GM18909 (cell line): ENCODE data around the gene SORCS1.

Source experiments
- ATAC-seq: cut with Tn5 transposase; IDR thresholded peaks from one replicate; pipeline ENCODE4 v1.9.1; 2021; ENCODE audit warnings: mild to moderate bottlenecking; ENCODE audit not compliant: unreplicated experiment, poor library complexity

The SORCS1 gene

DNA sequence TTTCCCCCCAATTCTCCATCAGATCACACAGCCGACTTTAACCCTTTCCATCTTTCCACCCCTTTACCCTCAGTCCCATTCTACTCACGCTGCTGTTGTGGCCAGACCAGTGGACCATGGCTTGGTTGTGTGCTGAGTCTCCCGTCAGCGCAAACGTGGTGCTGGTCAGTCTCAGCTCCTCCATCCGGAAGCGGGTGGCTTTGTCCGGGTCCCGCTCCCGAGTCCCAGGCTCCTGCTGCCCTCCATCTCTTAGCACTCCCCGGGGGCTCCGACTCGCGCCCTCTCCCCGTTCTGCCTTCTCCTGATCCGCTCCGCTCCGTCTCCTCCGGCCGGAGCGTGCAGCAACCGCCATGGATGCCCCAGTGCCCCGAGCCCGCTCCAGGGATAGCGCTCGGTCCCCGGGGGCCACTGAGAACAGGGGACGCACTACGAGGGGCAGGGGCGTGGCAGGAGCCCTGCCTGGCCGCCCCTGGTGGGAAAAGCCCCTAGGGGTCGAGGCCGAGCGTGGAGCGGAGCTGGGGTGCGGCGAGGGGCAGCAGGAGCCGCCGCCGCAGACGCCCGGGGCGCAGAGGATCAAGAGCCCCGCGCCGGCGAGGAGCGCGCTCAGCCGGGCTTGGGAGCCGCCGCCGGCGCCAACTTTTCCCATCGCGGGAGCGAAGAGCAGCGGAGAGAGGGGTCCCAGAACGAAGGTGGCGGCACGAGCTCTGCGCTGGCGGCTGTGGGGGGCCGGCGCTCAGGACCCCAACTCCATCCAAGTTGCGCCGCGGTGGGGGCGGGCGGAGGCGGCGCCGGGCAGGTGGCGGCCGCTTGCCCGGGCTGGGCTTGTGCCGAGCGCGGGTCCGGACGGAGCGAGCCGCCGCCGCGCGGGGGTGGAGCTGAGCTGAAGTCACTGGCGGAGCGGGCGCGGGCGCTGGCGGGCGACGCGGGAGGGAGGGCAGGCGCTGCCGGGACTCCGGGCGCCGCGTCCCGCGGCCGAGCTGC, at the start of gene SORCS1:
SORCS1 (minus strand) TSS at position 826 of the 981 bp plus-strand sequence.
- no peak for ATAC-seq

DNA sequence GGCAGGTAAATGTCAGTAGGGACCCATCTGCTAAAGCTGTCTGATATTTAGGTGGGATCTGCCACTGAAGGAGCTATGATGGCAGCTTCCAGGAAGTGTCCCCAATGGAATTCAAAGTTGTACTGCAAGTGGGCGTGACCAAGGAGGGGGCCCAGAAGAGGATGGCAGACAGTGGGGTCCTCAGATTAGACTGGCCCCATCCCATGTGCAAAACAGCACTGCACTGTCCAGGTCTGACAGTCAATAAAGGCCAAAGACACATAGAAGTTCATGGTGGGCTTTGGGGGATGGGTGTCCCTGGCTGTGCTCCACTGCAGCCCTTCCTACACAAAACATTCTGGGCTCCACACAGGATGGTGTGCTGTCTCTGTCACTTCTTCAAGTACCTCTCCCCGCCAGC, 49.8 kb upstream of the SORCS1 start:
- no peak for ATAC-seq

DNA sequence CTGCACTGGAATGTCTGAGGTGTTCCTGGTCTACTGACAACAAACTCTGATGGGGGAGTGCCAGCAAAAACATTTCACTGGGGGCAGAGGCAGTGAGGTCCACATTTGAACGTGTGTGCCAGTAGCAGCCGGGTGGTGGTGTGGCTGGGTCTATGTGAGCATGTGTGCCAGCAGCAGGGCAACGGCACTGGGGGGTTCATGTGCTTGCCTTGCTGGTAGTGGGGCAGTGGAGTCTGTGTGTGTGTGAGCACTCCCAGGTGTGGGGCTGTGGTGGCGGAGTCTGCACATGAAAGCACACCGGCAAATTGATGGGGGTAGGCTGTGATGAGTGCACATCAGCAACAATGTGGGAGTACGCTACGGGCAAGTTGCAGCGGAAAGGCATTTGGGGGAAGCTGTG, 49.4 kb upstream of the SORCS1 start:
- no peak for ATAC-seq

DNA sequence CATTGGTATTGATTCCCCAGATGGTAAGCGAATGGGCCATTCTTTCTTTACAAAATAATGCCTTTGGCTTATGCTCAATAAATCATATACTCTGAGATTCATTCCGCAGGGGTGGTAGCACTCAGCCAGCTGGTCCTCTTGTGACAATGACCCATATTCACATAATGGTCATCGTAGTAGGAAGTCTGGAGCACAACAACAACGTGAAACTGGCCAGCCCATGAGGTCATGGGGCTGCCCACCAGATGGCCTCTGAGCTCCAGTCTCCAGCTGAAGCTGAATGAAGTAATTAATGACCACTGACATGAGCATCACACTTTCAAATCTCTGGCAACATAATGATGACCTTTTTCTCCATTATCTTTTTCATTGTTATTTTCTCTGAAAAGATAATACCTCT, 42.3 kb upstream of the SORCS1 start:
- ATAC-seq = no peak

DNA sequence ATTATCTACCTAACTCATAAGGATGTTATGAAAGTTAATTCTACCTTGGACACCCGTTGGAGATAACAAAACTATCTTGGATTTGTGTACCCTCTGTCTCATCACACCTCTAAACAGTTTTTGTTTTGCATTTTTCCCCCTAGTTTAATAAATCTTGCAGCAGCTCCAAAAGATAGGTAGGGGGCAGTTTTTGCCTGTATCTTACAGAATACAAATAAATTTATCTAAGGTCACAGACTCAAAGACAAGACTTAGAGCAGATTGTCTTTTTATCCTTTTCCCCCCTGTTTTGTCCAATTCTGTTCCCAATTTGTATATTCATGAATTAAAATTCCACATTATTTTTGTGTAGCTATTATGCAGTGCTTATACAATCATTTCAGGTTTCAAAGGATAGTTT, 5.0 kb upstream of the SORCS1 start:
- ATAC-seq = no peak

DNA sequence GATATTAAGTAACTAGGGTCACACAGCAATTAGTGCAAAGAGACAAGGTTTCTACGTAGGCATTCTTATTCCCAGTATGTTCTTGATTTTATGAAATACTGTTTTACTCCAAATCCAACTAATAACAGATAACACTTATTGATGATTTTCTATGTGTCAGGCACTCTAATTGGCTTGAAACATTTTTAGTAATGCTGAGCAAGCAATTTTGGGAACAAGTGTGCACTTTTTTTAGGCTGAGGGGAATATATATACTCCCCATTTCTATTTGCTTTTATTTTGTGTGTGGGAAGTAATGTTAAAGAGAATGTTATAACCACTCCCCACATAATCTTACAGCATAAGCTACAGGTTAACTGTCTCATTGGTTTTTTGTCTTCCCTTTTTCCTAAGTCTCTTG, 4.2 kb upstream of the SORCS1 start:
- ATAC-seq = no peak

DNA sequence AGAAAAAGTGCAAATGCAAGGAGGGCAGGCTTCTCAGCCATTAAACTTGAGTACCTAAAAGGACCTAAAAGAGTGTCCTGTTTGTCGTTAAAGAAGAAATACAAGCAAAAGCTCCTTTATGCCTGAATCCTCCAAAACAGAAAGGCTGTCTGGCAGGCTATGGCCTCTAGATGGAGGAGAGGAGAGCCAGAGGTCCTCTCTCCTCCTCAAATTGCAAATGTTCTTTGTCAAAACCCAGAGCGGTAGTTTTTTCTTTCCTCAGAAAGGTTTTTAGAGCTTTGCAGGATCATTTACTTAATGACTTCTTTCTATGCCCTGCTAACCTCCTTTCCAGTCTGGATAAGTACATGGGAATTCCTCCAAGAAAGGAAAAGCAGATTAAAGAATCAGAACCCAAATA, 1.9 kb upstream of the SORCS1 start:
- ATAC-seq = no peak

DNA sequence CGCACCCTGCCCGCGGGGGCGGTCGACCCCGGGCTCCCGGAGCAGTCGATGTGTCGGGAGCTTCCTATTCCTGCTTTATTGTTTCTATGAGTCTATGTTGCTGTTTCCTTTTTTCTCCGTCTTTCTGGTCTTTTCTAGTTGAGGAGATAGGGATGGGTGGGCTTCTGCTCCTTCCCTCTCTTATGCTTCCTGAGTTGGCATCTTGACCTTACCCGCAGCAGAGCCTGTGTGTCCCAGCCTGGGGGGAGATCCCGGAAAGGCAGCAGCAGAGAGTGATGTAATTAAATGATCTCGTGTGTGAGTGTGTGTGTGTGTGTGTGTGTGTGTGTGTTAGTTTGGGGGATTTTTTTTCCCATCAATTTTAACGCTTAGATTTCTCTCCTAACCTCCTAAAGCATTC, 486 bp upstream of the SORCS1 start:
- no peak for ATAC-seq

DNA sequence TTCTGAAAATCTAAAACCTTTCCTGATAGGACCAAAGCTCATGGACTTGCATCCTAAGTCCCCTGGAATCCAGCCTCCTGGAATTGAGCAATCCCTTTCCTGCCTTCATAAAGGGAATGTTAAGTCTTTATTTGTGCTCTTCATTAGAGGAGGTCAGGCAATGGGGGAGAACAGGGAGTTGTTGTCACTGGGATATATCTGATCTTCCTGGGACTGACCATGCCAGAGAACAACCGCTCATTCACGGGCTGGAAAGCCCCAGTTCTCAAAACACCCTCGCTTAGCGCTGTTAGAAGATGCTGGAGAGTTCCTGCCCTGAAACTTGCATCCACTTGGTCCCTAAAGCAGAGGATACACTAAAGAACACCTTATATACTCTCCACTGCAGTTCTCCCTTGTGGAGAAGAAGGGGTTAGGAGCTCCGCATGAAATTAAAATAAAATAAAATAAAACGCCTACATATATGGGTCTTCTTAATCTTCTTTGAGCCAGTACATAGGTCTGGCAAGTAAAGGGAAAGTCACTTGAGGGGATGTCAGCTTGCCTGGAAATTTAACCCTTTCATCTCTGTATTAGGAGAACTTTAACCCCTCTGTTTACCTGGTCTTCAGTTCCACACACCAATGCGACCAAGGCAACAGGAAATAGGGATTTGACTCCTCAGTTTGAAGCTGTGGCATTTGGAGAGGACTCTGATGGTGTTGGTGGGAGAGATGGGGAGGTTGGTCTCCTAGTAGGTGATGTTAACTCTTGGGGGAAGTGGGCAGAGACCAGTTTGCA, 1.2 kb downstream of the SORCS1 start:
- no peak for ATAC-seq

DNA sequence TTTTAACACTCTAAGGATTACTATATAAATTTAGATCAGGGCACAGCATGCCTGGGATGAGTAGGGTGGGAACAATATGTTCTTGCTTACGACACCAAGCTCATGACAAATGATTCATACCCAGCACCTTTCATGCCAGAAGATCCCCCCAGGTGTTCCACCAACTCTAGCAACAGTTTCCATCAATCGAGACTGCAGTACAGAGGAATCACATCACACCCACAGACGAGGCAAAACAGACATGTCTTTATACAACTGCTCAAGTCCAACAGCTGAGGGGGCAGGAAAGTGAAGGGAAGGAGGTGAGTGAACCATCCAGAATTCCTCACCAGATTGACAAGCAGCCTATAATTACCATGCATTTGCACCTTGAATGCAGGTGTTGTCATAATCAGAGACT, 3.6 kb downstream of the SORCS1 start:
- no peak for ATAC-seq

DNA sequence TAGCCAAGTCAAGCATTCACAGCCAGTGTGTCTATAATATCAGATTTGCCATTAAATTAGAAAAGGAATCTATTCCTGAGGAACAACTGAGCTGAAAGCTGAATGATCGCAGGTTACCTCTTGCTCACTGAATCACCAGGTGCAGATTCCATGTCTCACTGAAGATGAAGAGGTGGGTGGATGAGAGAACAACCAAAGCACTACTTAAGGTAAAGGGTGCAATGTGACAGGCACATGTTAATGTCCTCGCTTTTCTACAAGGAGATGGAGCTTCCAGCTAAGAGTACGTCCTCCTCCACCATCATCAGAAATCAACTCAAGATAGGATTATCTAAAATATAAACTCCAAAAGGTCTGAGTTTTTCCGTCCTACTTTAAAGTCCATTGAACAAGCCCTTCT, 4.6 kb downstream of the SORCS1 start:
- ATAC-seq = no peak

DNA sequence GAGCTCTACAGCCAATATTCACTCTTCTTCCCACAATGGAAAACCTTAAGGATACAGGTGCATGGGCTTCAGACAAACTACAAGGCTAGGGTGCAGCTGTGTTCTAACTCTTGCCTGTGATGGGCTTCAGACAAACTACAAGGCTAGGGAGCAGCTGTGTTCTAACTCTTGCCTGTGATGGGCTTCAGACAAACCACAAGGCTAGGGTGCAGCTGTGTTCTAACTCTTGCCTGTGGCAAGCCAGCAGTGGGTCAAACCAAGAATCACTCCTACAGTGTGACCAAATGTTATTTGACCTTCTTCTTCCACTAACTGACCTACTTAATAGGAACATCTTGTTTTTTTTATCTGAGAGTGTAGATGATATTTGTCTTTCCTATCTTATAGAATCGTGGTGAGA, 7.4 kb downstream of the SORCS1 start:
- ATAC-seq = no peak

DNA sequence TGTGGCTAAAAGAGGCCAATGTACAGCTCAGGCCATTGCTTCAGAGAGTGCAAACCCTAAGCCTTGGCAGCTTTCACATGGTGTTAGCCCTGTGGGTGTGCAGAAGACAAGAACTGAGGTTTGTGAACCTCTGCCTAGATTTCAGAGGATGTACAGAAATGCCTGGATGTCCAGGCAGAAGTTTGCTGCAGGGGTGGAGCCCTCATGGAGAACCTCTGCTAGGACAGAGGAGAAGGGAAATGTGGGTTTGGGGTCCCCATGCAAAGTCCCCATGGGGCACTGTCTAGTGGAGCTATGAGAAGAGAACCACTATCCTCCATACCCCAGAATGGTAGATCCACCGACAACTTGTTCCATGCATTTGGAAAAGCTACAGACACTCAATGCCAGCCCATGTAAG, 12.4 kb downstream of the SORCS1 start:
- no peak for ATAC-seq

DNA sequence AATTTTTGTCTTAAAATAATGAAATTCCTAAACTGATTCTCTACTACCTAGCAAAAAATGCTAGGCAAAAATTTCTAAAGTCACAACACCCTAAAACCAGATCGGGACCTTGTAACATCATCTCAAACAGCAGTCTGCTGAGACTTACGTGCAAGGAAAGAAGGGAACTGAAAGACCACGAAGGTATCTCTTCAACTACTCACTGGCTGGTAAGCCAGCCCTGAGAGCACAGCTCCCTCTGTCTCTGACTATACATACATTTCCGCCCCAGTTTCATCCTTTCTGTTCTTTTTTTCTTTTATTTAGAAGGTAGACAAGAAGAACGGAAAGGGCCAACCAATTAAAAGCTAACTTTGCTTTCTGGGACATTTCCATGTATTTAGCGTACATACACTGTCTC, 15.6 kb downstream of the SORCS1 start:
- no peak for ATAC-seq

DNA sequence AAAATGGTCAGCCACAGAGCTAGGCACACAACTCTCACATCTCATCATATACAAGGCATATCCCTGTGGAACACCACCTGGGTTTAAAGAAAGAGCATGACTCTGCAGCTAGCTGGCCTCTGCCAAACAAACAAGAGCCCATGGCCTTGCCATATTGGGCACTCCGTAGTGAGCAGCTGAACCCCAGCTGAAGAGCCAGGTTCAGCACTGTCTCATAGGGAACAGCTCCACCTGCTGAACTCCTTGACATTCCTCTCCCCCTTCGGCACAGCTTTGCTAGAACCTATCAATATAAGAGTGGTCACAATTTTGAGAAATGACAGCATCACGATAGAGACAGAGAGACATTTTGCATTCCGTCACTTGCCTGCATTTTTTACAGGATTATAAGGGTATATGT, 20.0 kb downstream of the SORCS1 start:
- ATAC-seq = no peak

DNA sequence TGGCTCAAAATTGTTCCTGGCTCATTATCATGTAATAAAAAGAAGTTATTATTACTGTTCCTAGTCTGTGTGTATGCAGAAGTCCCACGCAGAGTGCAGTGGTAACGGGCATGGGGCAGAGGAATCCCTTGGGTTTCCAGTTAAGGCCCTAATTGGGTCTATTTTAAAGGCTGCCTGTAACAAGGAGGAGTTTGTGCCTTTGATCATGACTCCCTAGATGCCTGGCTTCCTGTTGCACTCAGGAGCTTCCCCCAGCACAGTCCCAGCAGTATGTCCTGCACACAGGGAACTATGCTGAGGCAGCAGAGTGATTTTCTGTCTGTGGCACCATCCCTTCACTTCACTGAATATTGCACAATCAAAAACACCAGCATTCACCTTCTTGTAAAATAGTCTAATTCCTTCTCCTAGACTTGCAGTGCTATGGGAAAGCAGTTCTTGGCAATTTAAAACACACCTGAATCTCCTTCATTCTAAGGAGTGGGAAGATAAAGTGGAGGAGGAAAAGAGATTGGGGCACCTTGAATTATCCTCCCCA, 22.9 kb downstream of the SORCS1 start:
- no peak for ATAC-seq

DNA sequence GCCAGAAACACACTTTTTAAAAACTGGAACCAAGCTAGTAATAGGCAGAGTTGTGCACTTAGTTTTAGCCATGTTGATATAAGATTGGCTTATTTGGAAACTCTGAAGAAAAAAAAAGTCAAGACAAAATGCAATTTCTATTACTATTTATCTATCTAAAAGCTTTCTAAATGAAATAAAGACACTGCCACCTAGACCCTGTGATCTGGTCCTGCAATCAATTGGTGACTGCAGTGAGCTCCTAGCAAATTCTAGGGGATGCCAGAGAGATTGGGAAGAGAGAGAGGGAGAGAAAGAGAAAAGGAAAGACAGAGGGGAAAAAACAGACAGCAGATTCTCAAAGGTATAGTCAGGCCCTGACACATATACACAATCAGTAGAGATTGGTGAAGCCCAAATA, 25.3 kb downstream of the SORCS1 start:
- ATAC-seq = no peak

DNA sequence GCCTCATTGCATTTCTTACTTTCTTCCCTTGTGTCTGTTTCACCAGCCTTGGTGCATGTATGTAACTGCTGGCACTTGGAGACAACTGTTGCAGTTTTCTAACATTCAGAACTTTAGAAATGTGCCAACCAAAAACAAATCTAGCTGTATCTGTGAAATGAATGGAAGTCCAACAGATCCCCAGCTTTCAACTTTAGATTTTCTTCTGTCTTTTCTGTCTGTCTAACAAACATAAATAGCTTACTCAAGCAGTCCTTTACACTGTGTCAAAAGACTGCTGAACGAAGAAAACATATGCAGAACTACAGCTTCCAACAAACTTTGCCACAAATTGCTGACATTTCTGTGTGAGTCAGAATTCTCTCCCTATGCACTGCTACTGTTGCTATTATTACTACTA, 30.9 kb downstream of the SORCS1 start:
- ATAC-seq = no peak

DNA sequence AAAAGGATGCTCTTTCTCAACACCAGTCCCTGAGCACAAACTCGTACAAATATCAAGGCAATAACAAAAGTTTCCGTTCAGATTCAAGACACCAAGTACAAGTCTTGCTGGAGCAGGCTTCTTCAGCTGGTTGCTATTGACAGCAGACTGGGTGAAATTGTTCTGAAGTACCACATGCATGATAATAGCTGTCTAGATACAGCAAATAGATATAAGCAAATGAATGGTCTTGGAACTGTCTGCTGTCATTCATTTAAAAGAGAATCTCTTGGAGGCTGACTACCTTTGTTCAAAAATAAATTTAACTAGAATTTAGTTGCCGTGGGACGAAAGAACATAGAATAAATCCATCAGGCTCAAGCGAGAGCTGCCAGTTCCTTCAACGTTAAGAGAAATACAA, 35.5 kb downstream of the SORCS1 start:
- no peak for ATAC-seq

DNA sequence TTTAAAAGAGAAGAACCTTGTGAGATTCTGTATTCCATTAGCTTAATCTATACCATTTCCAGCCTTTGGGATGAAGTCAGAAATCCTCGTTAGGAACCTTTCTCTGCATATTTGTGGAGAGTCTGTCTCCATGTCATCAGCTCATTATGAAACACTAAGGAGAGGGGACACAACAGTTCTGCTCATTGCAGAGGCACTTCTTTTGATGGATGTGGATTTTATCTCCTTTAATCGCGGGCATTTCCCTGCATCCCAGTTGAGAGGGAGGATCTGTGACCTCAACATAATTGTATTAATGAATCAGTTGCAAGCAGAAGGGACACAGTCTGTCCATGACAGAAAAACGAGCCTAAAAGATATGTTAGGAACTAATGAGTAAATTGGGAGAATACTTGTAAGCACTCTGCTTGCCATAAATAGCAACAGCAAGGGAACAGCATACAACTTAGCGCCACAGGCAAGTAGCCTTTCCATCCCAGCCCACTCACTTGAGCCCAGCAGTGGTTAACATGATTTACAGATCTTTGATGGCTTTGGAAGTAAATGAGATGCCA, 37.9 kb downstream of the SORCS1 start:
- no peak for ATAC-seq

DNA sequence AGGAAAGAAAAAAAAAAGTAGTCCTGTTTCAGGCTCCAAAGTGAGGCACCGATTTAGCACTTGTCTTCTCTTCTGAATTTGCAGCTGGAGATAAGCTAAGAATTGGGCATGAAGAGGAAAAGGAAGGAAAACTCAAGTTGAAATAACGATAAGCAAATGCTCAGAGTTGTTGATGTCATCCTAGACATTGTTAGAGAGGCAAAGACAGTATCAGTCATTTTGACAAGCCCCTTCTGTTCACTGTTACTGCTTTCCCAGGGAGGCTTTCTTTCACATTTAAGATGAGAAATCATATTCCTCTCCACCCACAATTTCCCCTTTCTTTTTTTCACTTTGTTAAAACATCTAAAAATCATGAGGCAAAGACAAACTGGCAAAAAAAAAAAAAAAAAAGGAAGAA, 41.8 kb downstream of the SORCS1 start:
- ATAC-seq = no peak
